GM21619 (cell line): ENCODE results near the gene SMIM44.
"Not testable (repeated sequence)": the region's sequence is repeated elsewhere in the genome, so short reads cannot be mapped to it uniquely, and the experiment has no call there.

Source experiments
- ATAC-seq: cut with Tn5 transposase; IDR thresholded peaks from one replicate; pipeline ENCODE4 v1.9.1; 2021; ENCODE audit not compliant: unreplicated experiment

SMIM44 gene

GRCh38 chr19:3459089-3459881 lies 24.0 kb downstream of the SMIM44 start:
- no peak for ATAC-seq

GRCh38 chr19:3458229-3459088 lies 24.8 kb downstream of the SMIM44 start:
- ATAC-seq: no peak

- no peak for ATAC-seq
Measured at GRCh38 chr19:3457528-3458228, 25.6 kb downstream of the SMIM44 start.

GRCh38 chr19:3456925-3457527 lies 26.2 kb downstream of the SMIM44 start:
- no peak for ATAC-seq

- ATAC-seq: no peak
Measured at GRCh38 chr19:3455960-3456601, 27.2 kb downstream of the SMIM44 start.

- ATAC-seq: no peak
Measured at GRCh38 chr19:3455393-3455955, 27.8 kb downstream of the SMIM44 start.

- ATAC-seq: no peak
Measured at GRCh38 chr19:3454656-3455392, 28.4 kb downstream of the SMIM44 start.

- ATAC-seq: no peak
Measured at GRCh38 chr19:3453840-3454239, 29.4 kb downstream of the SMIM44 start.

GRCh38 chr19:3452942-3453214 lies 30.4 kb downstream of the SMIM44 start:
- ATAC-seq: not testable (repeated sequence)

- ATAC-seq: no peak
Measured at GRCh38 chr19:3452171-3452941, 30.9 kb downstream of the SMIM44 start.

GRCh38 chr19:3451451-3451866 lies 31.8 kb downstream of the SMIM44 start:
- no peak for ATAC-seq

GRCh38 chr19:3450796-3451411 lies 32.3 kb downstream of the SMIM44 start:
- ATAC-seq: no peak

- ATAC-seq: no peak
Measured at GRCh38 chr19:3448616-3449334, 34.5 kb downstream of the SMIM44 start.

GRCh38 chr19:3446657-3447056 lies 36.6 kb downstream of the SMIM44 start:
- not testable (repeated sequence) for ATAC-seq

- no peak for ATAC-seq
Measured at GRCh38 chr19:3444695-3445234, 38.5 kb downstream of the SMIM44 start.

- ATAC-seq: no peak
Measured at GRCh38 chr19:3443840-3444694, 39.2 kb downstream of the SMIM44 start.
